NCI-H526 (cell line): ENCODE measurements around the gene AHCYL1.
A peak's percentile ranks its signal among the peaks of the same experiment; 100 is the strongest.

ENCODE experiments used
- DNase-seq, 2 experiments: peaks; one replicate each; lab custom pipeline; 2025; lab: John Stamatoyannopoulos, UW

Gene AHCYL1

DNA sequence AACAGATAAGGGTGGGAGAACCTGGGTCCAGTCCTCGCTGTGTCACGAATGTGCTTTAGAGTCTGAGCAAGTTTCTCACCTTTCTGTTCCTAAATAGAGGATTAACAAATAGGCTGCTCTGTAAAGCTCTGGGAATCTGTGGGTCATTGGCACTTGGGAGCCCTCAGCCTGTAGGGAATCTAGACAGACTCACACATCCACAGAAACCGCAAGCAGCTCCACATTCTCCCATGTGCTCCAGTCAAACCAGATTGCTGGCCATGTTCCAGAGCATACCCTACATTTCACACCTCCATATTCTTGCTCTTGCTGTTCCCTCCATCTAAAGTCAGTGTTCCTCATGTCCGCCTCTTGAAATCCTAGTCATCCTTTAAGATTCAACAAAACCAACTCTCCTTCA lies 7.8 kb upstream of the AHCYL1 start:
- DNase-seq: no peak

DNA sequence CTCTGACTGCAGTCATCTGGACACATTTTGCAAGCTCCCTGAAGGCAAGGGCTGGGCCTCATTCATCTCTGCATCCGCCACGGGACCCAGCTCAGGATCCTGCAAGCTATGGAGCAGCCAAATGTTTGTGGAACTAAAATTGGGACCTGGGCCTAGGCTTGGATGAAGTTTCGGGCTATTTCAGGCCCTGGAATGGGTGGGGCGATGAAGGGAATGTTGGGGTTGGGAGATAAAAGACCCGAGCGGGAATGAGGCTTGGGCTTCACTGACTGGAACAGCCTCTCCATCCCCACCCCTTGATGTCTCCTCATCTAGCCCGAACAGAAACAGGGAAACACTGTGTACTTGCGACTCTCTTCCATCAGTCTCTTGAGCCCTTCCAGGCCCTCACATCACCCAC lies 7.3 kb upstream of the AHCYL1 start:
- no peak for DNase-seq

DNA sequence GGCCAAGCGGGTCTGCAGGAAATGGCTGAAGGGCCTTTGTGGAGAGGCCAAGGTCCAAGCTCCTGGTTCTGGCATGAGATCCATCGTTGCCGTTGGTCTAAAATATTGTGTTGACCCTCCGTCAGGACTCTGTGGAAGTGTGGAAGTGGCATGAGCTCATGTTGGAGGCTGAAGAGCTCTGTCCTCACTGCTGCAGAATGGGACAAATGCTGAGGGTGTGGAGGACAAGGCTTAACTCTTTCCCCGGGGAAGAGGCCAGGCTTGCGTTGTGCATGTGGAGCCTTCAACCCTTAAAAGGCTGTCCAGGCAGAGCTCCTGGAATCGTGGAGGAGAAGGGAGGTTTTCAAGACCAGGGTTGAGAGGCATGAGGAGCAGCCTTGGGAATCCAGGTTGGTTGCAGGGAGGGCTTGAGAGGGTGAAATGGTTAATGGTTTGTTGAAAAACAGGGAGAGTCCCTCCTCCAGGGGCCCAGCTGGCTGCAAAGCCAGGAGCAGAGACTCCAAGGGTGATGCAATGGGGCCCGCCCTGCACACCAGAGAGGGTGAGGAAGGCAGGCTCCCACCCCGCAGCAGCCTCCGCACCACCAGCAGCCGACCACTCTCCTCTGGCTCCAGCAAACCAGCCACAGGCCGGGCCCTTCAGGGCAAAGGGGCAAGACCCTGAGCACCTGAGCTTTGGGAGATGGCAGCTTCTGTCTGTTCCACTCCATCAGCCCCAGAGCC lies 6.7 kb upstream of the AHCYL1 start:
- no peak for DNase-seq

DNA sequence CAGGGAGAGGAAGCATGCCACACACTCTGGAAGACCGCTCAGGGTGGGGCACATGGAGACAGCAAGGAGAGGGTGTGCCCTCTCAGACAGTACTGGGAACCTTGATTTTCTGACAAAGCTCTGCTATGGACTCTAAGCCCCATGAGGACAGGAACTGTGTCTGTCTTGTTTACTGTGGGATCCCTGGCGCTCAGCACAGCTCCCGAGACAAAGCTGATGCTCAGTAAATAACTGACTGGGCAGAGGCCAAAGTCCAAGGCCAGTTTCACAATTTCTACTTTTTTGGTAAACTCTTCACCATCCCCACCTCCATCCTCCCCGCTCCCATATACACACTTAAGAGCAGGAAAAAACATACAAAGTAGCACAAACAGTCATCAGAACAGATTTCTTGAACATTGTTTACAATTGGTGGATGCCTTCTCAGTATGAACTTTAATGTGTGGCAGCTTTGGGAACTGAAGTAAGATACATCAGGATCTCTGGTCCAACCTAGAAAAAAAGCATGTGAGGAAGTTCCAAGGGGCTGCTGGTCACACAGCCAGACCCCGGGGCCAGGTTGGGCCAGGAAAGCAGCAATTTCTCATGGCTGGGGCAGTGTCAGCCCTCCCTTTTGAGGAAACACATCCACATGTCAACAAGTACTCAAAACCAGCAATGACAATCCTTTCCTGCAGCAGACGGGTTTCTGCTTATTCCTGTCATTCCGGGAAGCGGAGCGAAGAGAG lies 5.6 kb upstream of the AHCYL1 start:
- no peak for DNase-seq

DNA sequence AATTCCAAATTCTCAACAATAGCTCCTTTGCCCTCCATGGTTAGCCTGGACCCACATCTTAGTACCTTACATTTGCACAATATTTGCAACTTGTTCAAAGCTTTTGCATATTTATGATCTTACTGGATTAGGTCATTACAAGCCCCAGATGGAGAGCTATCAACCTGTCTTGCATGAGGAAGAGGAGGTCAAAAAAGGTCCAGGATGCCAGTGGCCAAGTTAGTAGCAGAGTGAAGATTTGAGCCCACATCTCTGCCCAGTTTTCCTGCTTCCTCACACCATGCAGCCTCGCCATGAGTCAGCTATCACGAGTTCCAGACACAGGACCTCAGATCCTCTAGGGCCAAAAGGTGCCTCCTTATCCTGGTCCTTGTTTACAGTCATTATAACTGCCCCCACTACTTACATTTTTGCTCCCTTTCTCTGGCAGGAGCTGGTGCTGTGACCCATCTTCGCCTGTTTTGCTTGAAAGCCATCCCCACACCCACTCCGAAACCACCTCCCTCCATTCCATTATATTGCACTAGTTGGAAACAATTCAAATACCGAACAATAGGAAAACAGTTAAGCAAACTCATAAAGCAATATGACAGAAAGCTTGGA lies 5.0 kb upstream of the AHCYL1 start:
- peak; percentile 87 to 90 for DNase-seq

DNA sequence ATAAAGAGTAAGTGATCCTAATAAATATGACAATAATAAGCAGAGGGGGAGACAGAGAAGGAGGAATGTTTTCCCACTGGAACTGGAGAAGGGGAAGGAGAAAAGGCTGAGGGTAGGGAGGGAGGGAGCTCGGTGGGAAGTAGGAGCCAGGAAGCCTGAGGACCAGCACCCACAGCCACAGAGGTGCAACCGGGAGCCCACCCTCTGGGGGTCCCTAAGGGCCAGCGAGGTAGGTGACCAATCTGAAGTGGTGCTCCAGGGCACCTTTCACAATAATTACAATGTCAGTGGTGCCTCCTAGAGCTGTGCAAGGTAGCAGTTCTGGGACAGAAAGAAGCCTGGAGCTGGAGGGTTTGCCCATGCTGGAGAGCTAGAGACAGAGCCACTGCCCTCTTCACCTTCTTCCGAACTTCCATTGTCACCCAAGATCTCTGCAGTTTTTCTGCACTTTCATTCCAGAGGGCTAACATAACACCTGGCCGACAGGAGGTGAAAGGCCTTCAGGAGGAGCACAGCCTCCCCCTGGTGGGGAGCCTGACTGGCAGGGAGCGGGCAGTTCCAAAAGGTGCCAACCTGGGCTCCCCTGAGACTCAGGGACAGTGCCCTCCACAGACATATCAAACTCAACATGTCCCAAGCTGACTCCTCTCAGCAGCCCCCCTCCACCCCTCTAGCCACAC lies 4.1 kb upstream of the AHCYL1 start:
- DNase-seq: peak; percentile 43 to 81

DNA sequence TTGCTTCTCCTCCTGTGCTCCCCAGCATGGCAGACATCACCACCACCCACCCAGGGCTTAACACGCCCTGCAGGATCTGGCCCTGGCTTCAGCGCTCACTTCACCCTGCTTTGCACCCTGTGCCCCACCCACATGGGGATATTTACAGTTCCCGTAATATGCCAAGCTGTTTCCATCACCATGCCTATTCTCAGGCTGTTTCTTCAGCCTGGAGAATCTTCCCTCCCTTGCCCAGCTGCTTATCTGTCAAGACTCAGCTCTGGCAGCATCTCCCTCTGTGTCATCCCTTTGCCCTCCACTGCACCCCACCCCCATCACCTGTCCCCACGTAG lies 3.6 kb upstream of the AHCYL1 start:
- DNase-seq: no peak

DNA sequence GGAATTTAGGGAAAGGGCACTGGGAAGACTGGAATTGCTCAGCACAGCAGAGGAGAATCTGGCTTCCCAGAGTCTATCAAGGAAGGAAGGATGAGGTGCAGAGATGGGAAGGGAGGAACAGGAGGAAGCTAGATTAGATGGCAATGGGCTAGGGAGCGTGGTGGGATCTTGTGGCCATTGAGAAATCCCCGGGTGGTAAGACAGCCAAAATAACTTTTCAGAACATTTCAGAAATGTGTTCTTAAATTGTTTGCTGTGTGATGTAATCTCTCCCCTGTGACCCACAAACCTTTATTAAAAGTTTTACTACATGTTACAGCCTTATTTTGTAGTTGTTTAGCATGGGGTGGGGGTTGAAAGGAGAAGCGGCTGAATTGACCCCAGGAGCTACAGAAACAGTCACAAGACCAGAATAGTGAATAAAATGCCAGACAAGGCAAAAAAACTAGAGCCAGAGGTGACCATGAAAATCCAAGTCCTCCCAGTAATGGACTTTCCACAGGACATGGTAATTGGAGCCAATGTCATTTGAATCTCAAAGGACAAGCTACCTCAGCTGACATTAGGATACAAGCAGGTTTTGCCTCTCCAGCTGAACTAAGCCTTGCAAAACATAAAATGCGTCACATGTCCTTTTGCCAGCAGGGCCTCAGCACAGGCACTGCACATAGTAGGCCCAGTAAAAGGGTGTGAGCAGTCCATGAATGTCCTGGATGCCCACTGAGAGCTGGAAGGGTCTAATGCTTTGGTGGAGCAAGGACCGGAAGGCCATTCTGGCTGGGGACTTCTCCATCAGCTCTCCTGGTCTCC lies 980 bp upstream of the AHCYL1 start:
- DNase-seq: peak in 1 of 2 experiments; percentile 51

DNA sequence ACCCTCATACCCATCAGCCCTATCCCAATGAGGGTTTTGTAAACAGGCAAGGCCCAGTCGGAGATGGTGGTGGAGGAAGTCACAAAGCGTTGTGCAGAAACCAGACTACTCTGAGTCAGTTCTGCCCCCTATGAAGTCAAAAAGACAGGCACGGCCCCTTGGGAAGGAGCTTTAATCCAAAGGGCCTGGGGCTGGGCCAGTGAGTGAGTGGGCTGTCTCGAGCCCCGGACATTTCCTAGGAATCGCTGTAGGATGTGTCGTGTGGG lies 442 bp upstream of the AHCYL1 start:
- DNase-seq: peak in 1 of 2 experiments; percentile 43

DNA sequence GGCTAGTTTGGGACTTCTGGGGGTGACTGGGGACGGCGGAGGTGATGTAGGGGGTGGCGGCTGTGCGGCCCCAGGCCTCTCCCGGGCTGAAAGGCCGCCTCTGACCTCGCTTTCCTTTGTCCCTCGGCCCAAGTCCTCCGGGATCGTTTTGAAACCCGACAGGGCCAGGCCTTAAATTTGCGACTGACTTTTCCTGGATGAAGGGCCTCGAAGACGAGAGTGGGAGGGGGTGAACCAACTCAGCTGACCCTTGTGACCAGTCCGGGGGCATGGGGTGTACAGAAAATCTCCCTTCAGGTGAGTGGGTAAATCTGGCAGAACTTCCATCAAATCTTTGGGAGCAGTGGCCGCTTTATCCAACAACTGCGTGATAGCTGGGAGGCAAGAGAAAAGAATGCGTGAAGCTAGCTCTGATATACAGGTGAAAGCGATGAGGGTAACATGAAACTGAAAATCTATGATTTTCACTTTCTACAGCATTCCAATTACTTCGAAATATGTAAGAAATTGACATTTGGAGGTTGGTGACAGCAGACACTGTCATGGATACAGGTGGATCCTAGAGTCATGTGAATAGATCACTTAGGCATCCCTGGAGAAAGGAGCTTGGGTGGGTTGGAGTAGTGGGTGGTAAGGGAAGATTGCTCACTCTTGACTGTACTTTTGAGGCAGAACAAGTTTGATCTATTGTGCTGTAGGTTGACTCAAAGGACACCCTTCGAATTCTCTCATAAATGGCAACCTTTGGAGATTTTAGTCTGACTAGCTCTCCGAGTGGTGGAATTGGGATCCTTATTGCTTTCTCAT lies 885 bp downstream of the AHCYL1 start:
- DNase-seq: peak in 1 of 2 experiments; percentile 64

DNA sequence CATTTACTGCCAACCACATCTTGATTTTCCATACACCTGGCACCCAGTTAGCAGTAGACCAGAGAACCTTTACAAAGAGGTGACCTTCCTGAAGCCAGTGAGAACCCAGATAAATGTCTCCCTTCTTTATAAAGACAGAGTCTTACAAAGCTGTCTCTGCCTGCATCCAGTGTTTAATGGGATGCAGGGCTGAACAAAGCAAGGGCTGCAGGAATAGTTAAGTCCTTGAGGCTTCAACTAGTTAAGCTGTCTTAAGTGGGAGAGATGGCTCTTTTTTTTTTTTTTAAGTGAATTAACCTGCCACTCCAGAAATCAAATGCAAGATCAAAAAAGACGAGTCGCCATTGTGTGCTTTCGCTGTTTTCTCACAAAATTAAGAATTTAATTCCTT lies 1.5 kb downstream of the AHCYL1 start:
- no peak for DNase-seq

DNA sequence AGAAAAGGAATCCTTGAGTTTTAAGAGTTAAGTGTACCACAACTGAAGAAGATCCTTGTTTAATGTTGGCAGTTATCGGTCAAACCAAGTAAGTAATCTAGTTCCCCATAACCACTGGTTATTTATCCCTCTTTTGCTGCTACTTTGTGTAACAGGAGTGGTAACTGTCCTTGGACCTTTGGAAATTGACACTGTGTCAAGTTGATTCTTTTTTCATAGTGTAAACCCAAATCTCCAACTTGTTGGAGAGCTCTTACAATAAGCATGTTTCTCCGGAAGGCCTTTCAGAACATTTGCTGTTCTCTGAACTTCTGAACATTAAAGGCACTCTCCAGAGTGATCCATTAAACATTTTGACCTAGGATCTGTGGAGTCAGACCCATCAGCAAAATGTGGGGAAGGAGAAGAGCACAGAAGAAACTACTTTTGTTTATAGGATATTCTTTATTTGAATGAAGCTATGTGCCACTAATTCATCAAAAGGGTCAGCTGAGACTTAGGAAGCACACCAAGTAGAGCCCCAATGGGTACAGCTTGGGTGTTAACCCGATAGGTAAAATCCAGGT lies 3.9 kb downstream of the AHCYL1 start:
- DNase-seq: no peak

DNA sequence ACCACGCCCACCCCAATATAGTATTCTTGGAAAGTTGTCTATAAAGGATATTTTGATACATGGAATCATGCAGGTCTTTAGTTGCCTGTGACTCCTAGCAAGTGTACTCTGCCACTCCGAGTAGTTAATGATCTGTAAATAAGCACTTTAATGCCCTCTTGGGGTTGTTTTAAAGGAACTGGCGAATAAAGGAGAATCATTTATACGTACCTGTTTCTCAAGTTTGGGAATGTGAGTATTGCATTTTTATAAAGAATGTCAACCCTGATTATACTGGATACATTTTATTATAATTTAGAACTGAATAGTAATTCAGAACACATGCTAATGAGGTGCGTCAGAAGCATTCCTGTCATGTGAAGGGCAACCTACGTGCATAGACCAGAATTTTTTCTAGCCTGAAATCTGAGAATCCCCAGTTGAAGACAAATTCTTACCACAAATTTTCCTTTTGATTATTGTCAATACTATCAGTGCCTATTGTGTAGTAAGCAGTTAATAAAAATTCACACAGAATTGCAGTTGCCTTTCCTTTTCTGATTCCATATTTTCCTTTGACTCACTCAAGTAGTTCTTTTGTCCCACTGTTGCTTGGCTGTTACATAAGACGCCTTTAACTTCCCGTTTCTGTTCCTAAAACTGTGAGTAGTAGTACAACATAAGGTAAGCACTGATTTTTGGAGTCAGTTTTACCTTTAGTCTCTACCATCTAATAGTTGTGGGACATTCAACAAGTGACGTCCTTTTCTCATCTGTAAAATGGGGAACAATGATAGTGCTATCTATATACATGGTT lies 5.1 kb downstream of the AHCYL1 start:
- no peak for DNase-seq

DNA sequence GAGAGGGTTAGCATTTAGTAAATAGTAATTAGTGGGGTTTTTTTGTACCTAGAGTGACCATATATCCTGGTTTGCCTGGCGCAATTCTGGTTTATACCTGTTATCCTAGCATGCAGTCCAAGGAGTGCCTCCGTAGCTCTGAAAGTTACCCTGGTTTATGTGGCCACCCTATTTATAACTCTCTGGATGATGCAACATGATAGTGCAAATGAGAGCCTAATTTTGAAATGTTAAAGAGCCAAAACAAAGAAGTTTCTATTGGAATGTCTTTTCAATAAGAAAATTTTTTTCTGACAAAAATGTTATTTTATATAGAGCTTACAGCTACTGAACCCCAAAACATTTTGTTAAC lies 5.7 kb downstream of the AHCYL1 start:
- no peak for DNase-seq

DNA sequence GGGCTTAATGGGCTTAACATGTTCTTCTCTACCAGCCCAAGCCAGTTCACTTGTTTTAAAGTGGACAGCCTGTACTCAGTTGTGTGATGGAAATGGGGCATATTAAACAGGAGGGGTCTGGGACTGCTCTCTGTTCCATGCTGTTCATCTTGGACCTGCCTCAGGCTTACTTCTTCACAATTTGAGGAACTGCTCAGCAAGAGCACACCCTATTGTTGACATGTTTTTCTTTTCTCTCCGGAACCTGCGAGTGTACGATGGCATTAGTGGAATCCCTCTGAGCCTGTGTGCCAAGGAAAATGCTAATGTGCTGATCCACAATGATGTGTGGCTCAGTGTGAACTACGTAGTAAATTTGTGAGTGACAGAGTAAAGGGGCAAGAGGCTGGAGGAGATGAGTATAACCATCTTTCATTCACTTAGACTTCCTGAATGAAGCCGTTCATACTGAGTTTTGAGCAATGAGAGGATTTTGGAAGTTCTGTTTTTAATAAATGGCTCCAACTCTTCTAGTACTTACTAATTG lies 6.9 kb downstream of the AHCYL1 start:
- DNase-seq: no peak

DNA sequence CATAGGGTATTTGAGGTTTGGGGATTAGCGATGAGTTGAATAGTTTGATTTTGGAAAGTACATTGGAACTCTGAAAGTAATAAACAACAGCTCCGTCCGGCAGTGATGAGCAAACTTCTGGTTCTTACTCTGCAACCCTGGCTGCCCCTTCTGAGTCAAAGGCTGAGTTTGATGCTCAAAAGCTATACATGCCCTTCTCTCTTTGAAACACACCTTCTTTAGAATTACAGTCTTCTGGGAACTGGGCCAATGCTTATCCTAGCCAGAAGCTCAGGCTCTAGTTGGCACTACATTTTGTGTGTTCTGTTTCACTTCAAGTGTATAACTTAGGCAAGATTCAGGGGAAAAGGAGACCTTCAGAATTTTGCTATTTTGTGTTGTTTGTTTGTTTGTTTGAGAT lies 9.3 kb downstream of the AHCYL1 start:
- DNase-seq: no peak

DNA sequence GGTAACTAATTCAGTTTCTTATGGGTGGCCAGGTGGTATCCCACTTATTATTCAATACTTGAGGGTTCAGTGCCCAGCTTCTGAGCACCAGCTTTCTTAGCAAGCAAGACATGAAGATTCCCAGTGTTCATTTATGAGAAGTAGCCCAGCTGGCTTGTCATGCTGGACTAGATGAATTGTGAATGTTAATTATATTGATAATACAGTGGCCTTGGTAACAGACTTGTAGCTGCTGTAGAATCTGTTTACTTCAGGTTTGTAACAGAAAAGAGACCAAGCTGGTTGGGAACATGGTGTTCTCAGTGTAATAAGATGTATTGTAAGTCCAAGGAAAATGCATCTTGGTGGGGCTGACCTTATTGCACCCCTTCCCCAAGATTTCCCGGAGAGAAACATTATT lies 10.1 kb downstream of the AHCYL1 start:
- no peak for DNase-seq

DNA sequence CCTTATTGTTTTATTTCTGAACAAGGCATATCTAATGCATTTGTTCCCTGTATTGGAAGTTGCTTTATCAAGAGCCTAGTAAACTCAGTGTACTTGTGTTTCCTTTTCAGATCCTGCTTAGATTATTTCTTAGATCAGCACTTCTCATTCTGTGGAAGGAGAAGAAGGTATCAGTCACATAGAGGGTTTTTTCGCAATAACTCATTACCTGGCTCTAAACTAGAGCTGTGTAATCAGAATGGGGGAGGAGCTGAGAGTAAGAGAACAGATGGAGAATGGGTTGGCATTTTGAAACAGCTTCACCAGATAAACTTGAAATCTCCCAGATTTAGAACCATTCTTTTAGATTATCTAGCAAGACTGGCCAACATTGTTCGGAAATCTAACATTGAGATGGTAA lies 11.0 kb downstream of the AHCYL1 start:
- no peak for DNase-seq

DNA sequence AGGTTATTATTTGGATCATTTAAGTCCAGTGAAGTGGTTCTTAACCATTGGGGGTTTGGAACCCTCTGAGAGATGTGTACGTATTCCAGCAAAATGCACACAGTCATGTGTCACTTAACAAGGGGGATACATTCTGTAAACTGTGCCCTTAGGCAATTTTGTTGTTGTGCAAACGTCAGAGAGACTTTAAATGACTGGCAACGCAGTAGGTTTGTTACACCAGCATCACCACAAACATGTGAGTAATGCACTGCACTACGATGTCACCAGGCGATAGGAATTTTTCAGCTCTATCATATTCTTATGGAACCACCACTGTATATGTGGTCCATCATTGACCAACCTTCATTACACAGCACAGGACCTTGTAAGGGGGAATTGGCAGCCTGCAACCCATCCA lies 11.9 kb downstream of the AHCYL1 start:
- no peak for DNase-seq

DNA sequence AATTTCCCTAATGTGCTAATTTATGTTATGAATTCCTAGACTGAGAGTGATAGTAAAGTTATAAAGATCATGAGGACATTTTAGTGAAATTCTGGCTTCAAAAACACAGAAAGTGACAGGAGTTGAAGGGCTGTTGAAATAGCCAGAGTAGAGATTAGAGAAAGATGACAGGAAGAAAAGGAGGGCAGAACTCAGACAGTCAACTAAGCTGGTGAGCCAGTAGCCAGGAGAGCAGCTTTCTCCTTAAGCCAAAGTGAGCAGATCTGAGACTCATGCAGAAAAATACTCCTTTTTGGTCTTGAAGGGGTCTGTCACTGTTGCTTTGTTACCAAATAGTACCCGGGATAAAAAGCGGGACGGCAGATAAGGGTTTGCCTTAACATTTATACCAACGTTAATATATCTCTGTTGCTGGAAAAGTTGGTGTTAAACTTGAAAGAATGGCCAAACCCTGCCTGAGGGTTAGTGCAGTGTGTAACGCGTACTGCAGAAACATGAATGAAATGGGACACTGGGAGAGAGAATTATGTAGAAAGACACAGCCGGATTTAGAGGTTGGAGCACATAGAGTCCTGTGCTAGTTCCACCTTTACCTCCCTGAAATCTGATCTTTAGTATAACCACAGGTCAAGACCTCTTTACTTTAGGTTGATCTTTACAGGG lies 12.8 kb downstream of the AHCYL1 start:
- no peak for DNase-seq
